ENCODE measurements around the gene KIF3C. TPM values are rescaled to one million over a fixed set of nuclear protein-coding genes. Genes with fewer than 3 reads are reported as not detected.

The KIF3C gene
- total and polyA plus RNA-seq, 2 of the 8 experiments (the other 6 are each of a cell fraction or from before 2014, with no cell fraction given): 13.4 to 58.1 TPM

DNA sequence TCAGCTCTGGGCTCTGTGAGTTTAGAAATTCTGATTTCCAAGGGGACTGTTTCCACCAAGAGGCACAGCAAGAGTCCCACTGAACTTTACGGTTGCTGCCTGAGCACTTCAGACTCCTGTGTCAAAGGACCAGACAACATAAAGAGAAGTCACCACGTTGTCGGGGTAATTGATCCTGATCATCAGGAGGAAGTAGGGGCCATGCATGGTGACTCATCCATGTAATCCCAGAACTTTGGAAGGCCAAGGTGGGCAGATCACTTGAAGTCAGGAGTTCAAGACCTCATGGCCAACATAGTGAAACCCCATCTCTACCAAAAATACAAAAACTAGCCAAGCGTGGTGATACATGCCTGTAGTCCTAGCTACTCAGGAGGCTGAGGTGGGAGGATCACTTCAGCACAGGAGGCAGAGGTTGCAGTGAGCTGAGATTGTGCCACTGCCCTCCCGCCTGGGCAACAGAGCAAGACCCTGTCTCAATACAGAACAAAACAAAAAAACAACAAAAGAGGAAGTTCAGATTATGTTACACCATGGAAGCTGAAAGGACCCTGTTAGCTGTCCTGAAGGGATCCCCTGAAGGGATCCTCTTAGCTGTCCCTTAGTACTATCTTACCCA is 94.6 kb downstream of the KIF3C start (continued):
- TF ChIP-seq CHD7 (IDR thresholded peaks at IDR 0.05; ENCODE audit: insufficient replicate concordance, low read length): no peak
- no peak for TF ChIP-seq SP4 (IDR thresholded peaks at IDR 0.05; ENCODE audit: low read length)

Measured in H1 (cell line).